T-helper 9 cell (primary cell): ENCODE data around the gene CRMP1.
"Not testable (repeated sequence)": the region's sequence is repeated elsewhere in the genome, so short reads cannot be mapped to it uniquely, and the experiment has no call there.

ENCODE experiments used
- DNase-seq: peaks from one replicate; pipeline ENCODE4 v3.0.0-alpha.2; 2020

CRMP1 gene

DNA sequence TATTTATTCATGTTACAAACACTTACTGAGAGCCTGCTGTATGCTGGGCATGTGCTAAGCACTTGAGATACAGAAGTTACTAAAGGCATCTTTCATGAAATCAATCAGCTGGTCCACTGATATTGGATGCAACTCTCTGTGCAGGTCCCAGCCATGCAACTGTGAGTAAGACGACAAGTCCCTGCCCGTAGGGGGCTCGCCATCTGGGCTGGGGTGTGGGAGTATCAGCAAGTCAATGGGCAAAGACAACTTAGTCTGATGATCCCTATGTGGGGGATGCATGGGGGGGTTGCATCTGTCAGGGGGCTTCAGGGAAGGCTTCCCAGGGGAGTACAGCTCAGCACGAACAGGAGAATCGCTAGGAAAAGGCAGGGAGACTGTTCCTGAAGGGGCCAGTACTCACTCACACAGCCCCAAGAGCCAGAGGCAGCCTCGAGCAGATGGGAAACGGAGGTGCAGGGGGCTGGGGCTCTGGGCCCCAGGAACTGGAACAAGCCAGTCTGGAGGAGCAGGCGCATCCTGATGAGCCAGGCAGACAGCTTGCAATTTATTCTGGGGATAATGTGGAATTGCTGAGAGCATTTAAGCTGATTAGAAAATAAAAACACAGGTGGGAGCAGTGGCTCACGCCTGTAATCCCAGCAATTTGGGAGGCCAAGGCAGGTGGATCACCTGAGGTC, 40.2 kb downstream of the CRMP1 start:
- DNase-seq: no peak

DNA sequence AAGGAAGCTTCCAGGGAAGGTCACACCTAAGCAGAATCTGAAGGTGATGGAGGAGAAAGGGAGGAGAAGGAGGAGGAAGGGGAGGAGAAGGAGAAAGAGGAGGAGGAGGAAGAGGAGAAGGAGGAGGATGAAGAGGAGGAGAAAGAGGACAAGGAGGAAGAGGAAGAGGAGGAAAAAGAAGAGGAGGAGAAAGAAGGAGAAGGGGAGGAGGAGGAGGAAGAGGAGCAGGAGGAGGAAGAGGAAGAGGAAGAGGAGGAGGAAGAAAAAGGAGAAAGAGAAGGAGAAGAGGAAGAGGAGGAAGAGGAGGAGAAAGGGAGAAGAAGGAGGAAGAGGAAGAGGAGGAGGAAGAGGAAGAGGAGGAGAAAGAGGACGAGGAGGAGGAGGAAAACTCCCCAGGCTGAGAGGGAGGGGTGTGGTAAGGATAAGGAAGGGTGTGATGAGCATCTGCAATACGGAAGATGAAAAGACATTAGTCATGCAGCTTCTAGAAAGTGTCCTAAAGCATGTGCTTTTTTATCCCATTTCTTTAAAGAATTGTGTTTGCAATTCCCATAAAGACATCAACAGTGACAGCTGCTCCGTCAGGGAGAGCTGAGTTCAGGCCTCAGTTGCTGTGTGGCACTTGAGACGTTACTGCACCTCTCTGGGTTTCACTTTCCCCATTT, 41.1 kb downstream of the CRMP1 start:
- no peak for DNase-seq

DNA sequence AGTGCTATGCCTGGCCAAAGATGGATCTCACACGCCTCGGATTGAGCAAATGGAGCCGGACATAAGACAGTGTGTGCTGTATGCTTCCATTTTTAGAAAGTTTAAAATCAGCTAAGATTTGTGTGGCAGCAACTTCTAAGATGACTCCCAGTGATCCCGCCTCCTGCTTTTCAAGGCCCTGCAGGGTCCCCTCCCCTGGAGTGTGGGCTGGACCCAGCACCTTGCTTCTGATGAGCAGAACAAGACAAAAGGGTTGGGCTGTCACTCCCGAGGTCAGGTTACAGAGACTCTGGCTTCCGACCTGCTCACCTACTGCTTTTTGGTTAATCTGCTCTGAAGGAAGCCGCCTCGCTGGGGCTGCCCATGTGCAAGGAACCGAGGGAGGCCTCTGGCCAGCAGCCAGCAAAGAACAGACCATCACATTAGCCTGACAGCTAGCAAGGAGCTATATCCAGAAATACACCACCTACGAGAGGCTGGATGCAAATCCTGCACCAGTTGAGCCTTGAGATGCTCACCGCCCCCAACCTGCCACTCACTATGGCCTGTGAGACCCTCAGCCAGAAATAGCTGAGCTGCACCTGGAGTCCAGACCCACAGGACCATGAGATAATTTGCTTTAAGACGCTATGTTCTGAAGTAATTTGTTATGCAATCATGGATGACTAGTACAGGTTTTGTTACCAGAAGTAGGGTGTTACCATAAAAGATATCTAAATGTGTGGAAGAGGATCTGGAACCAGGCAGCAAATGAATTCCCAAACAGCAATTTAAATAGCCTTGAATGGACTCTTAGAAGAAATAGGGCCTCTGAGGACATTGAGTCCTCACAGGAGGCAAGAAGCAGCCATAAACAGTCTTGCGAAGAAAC, 47.6 kb downstream of the CRMP1 start:
- no peak for DNase-seq

GRCh38 chr4:5843573-5844530, 49.0 kb downstream of the CRMP1 start:
- DNase-seq: no peak

DNA sequence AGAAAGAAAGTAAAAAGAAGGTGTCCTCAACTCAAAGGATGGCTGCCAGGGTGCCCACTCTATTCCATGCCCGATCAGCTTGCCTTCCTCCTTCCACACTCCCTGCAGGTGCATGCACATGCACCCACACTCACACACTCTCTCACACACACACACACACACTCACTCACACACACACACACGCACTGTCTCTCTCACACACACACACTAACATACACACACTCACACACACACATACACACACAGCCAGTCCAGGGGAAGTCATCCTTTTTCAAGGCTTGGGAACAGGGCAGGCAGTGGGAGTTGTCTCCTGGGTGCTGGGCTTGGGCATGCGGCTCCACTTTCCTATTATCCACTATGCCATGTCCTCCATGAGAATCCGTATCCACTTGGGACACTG, 50.4 kb downstream of the CRMP1 start:
- DNase-seq: no peak

- no peak for DNase-seq
Measured at GRCh38 chr4:5839751-5840674, 52.9 kb downstream of the CRMP1 start.

DNA sequence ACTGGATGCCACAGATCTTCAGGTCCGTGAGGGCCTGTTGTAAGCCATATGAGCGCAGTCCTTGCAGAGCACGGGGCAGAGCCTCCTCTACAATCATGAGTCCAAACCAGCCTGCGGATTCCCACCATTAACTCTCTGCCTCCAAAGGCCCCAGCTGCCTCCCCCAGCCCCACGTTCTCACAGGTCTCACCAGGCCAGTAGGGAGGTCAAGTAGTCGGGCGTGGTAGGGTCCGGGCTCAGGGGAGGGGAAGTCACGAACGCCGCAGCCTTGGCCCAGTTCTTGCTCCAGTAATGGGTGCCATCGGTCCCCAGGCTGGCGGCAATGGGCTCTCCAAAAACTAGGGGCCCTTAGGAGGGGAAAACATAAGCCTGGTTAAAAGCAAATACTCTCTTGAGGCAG, 53.6 kb downstream of the CRMP1 start:
- no peak for DNase-seq

DNA sequence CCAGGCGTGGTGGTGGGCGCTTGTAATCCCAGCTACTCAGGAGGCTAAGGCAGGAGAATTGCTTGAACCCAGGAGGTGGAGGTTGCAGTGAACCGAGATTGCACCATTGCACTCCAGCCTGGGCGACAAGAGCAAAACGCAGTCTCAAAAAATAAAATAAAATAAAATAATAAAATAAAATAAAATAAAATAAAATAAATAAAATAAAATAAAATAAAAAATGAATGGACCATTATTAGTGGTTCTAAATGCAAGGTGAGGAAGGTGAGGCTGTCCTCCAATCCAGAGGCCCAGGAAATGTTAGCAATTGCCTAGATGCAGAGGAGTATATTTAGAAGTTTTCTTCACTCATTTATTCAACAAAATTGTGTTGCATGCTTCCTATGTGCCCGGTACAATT, 55.4 kb downstream of the CRMP1 start:
- DNase-seq: not testable (repeated sequence)

GRCh38 chr4:5836943-5837342, 55.9 kb downstream of the CRMP1 start:
- DNase-seq: no peak

- no peak for DNase-seq
Measured at GRCh38 chr4:5828005-5828391, 64.9 kb downstream of the CRMP1 start.

- DNase-seq: no peak
Measured at GRCh38 chr4:5827108-5828004, 65.5 kb downstream of the CRMP1 start.

DNA sequence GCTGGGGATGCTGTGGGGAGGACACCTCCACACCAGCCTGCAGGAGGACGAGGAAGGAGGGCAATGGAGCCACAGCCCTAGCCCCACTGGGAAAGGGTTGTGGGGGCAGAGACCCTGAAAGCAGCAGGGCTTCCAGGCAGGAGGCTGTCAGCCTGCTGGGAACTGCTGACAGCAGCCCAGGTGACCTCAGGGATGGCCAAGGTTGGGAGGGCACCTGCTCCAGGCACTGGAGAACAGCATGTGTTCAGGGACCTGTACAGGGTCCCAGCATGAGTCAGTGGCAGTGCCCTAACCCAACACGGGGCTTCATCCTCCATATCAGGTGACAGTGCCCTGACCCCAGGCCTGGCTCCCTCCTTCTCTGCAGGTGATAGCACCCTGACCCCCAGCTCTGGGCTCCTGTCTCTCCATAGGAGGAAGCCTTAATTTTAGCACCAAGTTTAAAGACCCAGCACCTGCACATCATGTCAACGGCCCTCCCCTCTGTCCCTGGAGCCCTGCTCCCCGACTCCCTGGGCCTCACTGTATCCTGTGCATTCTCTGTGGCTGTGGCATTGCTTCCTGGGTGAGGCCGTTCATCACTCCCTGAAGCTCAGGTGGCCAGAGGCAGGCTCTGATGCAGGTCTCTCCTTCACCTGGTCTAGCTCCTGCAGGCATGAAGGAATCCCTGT, 66.3 kb downstream of the CRMP1 start:
- no peak for DNase-seq

DNA sequence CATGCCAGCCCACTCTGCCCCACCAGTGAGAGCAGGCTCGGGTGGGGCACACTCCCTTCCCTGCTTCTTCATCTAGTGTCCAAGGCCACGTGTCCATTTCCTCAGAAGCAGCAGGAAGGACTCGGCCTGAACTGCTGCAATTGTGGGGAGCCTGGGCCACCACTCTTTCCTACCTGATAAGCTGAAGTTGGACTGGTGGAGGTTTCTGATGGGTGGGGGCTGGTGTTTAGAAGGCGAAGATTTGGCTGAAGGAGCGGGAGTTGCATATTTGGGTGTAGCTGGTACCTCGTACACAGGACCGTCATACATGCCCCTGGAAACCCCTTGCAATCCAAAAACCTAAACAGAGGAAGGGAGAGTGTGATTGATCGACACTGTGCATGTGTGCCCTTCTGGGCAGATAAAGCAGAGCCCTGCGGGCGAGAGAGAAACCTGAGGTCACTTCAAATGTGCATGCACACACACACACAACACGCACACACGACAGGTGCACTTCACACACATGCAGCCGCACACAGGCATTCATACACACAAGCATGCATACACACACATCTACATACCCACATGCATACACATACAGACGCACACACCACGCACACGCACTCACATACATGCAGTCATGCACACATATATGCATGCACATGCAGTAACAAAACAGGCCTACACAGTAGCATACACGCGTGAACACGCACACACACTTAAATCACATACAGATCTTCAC, 67.4 kb downstream of the CRMP1 start:
- DNase-seq: no peak

GRCh38 chr4:5824635-5825034, 68.3 kb downstream of the CRMP1 start:
- no peak for DNase-seq

DNA sequence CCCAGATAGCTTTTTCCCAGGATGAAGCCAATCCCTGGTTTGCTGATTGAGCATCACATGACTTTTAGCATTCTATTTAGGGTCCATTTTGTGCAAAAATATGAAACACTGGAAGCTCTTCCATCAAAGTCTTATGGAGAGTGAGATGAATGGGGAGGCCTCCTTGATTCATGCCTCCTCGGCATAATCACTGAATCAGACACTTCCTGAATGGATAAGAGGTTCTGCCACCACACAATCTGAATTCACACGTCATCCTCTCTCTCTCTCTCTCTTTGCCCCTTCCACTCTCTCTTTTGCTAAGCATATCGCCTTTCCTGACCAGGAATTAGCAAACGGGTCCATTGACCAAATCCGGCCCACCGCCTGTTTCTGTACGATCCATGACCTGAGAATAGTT, 68.7 kb downstream of the CRMP1 start:
- DNase-seq: no peak

- no peak for DNase-seq
Measured at GRCh38 chr4:5823542-5824211, 69.2 kb downstream of the CRMP1 start.

- DNase-seq: no peak
Measured at GRCh38 chr4:5822619-5823018, 70.3 kb downstream of the CRMP1 start.

DNA sequence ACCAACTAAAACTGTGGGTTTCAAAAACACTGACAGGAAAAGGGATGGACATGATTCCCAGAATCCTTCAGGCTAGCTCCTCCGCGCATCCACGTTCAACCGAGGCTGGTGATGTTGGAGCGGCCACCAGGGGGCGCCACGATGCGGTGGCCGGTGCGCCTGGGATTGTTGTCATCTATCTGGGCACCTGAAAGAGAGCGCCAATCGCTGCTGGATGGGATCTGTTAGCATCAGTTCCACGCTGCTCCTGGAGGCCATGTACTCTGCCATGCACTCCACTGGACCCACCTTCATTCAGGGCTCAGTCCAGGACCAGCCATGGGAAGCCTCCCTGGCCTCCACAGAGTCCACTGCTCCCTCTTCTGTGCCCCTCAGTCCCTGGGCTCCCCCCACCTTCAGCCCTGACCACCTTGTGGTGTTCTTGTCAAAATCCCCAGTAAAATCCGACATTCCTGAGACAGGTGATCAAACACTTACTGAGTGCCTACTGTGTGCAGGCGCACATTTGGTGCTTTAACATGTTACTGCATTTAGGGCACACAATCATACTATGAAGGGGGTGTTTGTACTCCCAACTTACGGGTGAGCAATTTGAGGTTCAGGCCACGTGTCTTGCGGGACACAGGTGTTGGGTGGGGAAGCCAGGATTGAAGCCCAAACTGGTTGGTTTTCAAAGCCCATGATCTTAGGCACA, 71.1 kb downstream of the CRMP1 start:
- no peak for DNase-seq
